GM12878 (cell line): Measurements from ENCODE around the gene S1PR2. TPM values are rescaled to one million over a fixed set of nuclear protein-coding genes. Genes with fewer than 3 reads are reported as not detected.
"Not testable (repeated sequence)": the region's sequence is repeated elsewhere in the genome, so short reads cannot be mapped to it uniquely, and the experiment has no call there.

Experiments
- ATAC-seq: fragments of 200-7000 bp; cut with Tn5 transposase; 3 replicates; pipeline ENCODE4 v1.9.1; 2020; ENCODE audit warnings: mild to moderate bottlenecking, moderate library complexity
- BruUV-seq: library from RNA; stranded (reverse); fragments of 400-500 nt; replicated peaks from 2 replicates; lab custom pipeline; 2021; lab: Mats Ljungman, UMichigan
- CTCF ChIA-PET: fragments of 300-600 bp; sonication (Branson Sonifier 250); formaldehyde crosslinking; extraction: SDS; loops from one replicate; lab custom pipeline; 2021; ENCODE audit warnings: inconsistent platforms; lab: Yijun Ruan, JAX
- POLR2A ChIA-PET: fragments of 350-600 bp; formaldehyde crosslinking; extraction: SDS; loops from one replicate; lab custom pipeline; 2021; ENCODE audit warnings: inconsistent platforms; lab: Charles Lee
- RAD21 ChIA-PET: fragments of 300-600 bp; sonication (Branson Sonifier 250); formaldehyde crosslinking; loops from one replicate; lab custom pipeline; 2023; ENCODE audit warnings: antibody characterized with exemption; ENCODE audit not compliant: unreplicated experiment; lab: Charles Lee
- SMC1A ChIA-PET: fragments of 300-600 bp; sonication (Branson Sonifier 250); formaldehyde crosslinking; loops from one replicate; lab custom pipeline; 2023; ENCODE audit not compliant: unreplicated experiment, uncharacterized antibody; lab: Charles Lee
- DNase-seq: peaks from one replicate; pipeline ENCODE4 v3.0.0-alpha.2; 2011; ENCODE audit warnings: low read depth, low spot score
- FAIRE-seq: peaks from 3 replicates; lab custom pipeline; 2011; peaks lifted over from hg19 to GRCh38; lab: Jason Lieb, UNC
- H2AFZ ChIP-seq: 2 replicates; pipeline ENCODE4 v1.6.0; 2011; ENCODE audit warnings: low read depth, low read length, control low read depth; ENCODE audit not compliant: control insufficient read depth
- H3K27ac ChIP-seq: 2 replicates; pipeline ENCODE4 v1.5.1; 2011; ENCODE audit warnings: control low read depth; ENCODE audit not compliant: control insufficient read depth, insufficient read depth
- H3K27me3 ChIP-seq, 2 experiments: replicated peaks in 1 of 2; 2 replicates each; pipeline versions ENCODE4 v1.6.0 to v1.6.1; 2011; ENCODE audit warnings: low read length in 1 of 2; ENCODE audit not compliant: control insufficient read depth in 2 of 2, insufficient read depth in 2 of 2
- H3K36me3 ChIP-seq, 2 experiments: 2 replicates each; pipeline ENCODE4 v1.5.1; 2011; ENCODE audit warnings: low read length in 1 of 2; ENCODE audit not compliant: control insufficient read depth in 2 of 2, insufficient read depth in 2 of 2
- H3K4me1 ChIP-seq: 2 replicates; pipeline ENCODE4 v1.6.1; 2011; ENCODE audit warnings: mild to moderate bottlenecking, low read length, moderate library complexity, mixed read lengths; ENCODE audit not compliant: control insufficient read depth, insufficient read depth
- H3K4me2 ChIP-seq: 2 replicates; pipeline ENCODE4 v1.6.0; 2011; ENCODE audit warnings: control low read depth; ENCODE audit not compliant: control insufficient read depth, insufficient read depth
- H3K4me3 ChIP-seq: fragments of 200-600 bp; sonication (generic); 2 replicates; pipeline ENCODE4 v1.5.1; 2016
- H3K79me2 ChIP-seq: 2 replicates; pipeline ENCODE4 v1.6.0; 2011; ENCODE audit warnings: low read length; ENCODE audit not compliant: control insufficient read depth, insufficient read depth
- H3K9ac ChIP-seq: 2 replicates; pipeline ENCODE4 v1.8.0; 2011; ENCODE audit warnings: low read length, control low read depth, mixed read lengths; ENCODE audit not compliant: control insufficient read depth, insufficient read depth
- H3K9me3 ChIP-seq: replicated peaks from 3 replicates; pipeline ENCODE4 v1.5.1; 2011; ENCODE audit warnings: mild to moderate bottlenecking, low read length; ENCODE audit not compliant: control insufficient read depth, insufficient read depth
- H4K20me1 ChIP-seq: 2 replicates; pipeline ENCODE4 v1.6.0; 2011; ENCODE audit not compliant: control insufficient read depth, insufficient read depth
- GATAD2B ChIP-seq: fragments of 450-650 bp; conservative IDR thresholded peaks from 2 replicates; pipeline ENCODE4 v1.6.1; 2017; ENCODE audit warnings: low read depth, mild to moderate bottlenecking, moderate library complexity
- NKRF ChIP-seq: fragments of 450-650 bp; conservative IDR thresholded peaks from 2 replicates; pipeline ENCODE4 v1.6.1; 2017; ENCODE audit warnings: mild to moderate bottlenecking, moderate library complexity
- NR2F1 ChIP-seq: fragments of 450-650 bp; conservative IDR thresholded peaks from 2 replicates; pipeline ENCODE4 v1.6.1; 2017; ENCODE audit warnings: mild to moderate bottlenecking
- WGBS: methylation state at CpG from one replicate; pipeline ENCODE4 v1.1.6; 2016; ENCODE audit warnings: low lambda C conversion rate; ENCODE audit not compliant: insufficient replicate concordance, insufficient coverage; ENCODE audit errors: missing lambda C conversion rate; 5-methylcytosine and 5-hydroxymethylcytosine counted together
- in situ Hi-C: fragments of 300-500 bp; cut with MboI; formaldehyde crosslinking; loops from 9 replicates; pipeline ENCODE4 v1.14.3; 2018; ENCODE audit warnings: mixed read lengths
- intact Hi-C: fragments of 100-400 bp; cut with micrococcal nuclease; formaldehyde crosslinking; loops from one replicate; pipeline ENCODE4 v1.14.2; 2022; ENCODE audit not compliant: unreplicated experiment
- polyA plus RNA-seq, 11 experiments: library from polyadenylated mRNA; depleted of rRNA in 4 of 11; unstranded in 6 of 11; stranded (reverse) in 5 of 11; fragments of >200 nt; fragmentation: Nextera tagmentation in 4 of 11; fragmentation: Illumina TruSeq in 1 of 11; extraction: Ambion mirVana in 4 of 11; extraction: Trizol in 1 of 11; gene quantifications; 1 replicate in 1 of 11; 2 replicates in 10 of 11; pipeline versions ENCODE4 v1.2.1 to v1.2.3, GENCODE V29; 2011 to 2016; ENCODE audit warnings: inconsistent platforms in 2 of 11, missing spikeins in 2 of 11, low read depth in 1 of 11
- total RNA-seq, 4 experiments: library from RNA; depleted of rRNA in 3 of 4; stranded (reverse); fragments of >200 nt in 3 of 4; fragmentation: Illumina TruSeq in 1 of 4; extraction: Trizol in 1 of 4; gene quantifications; 2 replicates each; pipeline versions ENCODE4 v1.2.1 to v1.2.3, GENCODE V29; 2013 to 2021

S1PR2 gene
- total and polyA plus RNA-seq, 10 of the 15 experiments (the other 5 are each of a cell fraction or from before 2014, with no cell fraction given): 4.9 to 26.8 (median 11.6) TPM

DNA sequence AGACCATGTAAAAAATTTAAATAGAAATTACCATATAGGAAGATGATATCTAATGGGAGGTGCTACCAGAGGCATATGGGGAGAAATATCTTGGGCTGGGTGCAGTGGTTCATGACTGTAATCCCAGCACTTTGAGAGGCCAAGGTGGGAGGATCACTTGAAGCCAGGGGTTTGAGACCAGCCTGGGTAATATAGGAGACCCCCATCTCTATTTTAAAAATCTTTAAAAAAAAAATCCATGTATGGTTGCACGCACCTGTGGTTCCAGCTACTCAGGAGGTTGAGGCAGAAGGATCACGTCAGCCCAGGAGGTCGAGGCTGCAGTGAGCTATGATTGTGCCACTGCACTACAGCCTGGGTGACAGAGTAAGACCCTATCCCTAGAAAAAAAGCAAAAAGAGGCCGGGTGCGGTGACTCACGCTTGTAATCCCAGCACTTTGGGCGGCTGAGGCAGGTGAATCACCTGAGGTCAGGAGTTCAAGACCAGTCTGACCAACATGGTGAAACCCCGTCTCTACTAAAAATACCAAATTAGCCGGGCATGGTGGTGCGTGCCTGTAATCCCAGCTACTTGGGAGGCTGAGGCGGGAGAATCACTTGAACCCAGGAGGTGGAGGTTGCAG is 10.8 kb upstream of the S1PR2 start:
- intact Hi-C loops, H3K27ac ChIP-seq, H3K79me2 ChIP-seq, H3K27me3 ChIP-seq, H4K20me1 ChIP-seq, H3K36me3 ChIP-seq, H3K4me3 ChIP-seq, H2AFZ ChIP-seq, H3K9ac ChIP-seq, BruUV-seq, H3K9me3 ChIP-seq, ATAC-seq, DNase-seq, FAIRE-seq: not testable (repeated sequence)
- ChIA-PET SMC1A (interaction anchor here (1.0 to 2.0 kb wide), 3 partner anchors 10 to 139 kb away, joined by 3 to 8 read pairs (median 3); partner anchors contain the start of genes ANGPTL6 and MRPL4), POLR2A (interaction anchor here (1.4 to 3.4 kb wide), 3 partner anchors 10 to 139 kb away, joined by 3 to 13 read pairs (median 10); partner anchors contain the start of gene S1PR2), CTCF (interaction anchor here (1.0 to 1.5 kb wide), 3 partner anchors 8 to 139 kb away, joined by 4 to 5 read pairs (median 5); partner anchors contain the start of gene ANGPTL6), RAD21 (interaction anchor here (1.0 to 2.5 kb wide), 4 partner anchors 8 to 138 kb away, joined by 3 to 9 read pairs (median 4); no protein-coding TSS in a partner anchor)
- WGBS: 66% methylated on average over 11 of the region's 11 CpGs
- in situ Hi-C loops: loop anchor here (25.0 kb wide), 1 partner anchor 1105 kb away; the partner anchor contains the start of genes OR7G3 and ZNF317
- Histone ChIP-seq H3K4me1 (peaks cover 64% of the 10 kb centered on the region), H3K4me2 (peak overlapping the region; percentile 43; the same call in 1 of the 2 replicates)
- TF ChIP-seq NKRF (0 out of 2 replicates have a peak, but pooled peaks have one; percentile 0), NR2F1 (peak; percentile 77), GATAD2B (peak; percentile 20; the same call in 1 of the 2 replicates)
